Measurements from ENCODE around the gene CKAP5.

CKAP5 gene

GRCh38 chr11:46761807-46762206 is 84.3 kb downstream of the CKAP5 start:
- DNase-seq: no peak

GRCh38 chr11:46760429-46761128 is 85.5 kb downstream of the CKAP5 start:
- DNase-seq: no peak

DNA sequence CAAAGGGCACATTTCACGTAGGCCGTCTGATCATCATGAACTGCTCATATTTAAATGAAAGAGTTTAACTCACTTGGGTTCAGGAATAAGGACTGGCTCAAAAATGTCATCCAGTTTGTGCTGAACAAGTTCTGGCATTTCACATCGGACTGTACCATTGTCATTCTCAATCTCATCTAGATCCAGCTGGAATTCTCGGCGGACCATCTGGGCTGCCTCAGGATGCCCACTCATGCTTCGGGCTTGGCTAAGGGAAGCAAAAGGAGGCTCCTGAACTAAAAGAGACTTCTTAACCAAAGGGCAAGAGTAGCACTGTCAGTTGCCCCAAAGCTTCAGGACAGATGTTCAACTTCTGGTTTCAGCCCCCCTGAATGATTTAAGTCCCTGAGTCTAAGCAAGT is 86.9 kb downstream of the CKAP5 start:
- DNase-seq: no peak

DNA sequence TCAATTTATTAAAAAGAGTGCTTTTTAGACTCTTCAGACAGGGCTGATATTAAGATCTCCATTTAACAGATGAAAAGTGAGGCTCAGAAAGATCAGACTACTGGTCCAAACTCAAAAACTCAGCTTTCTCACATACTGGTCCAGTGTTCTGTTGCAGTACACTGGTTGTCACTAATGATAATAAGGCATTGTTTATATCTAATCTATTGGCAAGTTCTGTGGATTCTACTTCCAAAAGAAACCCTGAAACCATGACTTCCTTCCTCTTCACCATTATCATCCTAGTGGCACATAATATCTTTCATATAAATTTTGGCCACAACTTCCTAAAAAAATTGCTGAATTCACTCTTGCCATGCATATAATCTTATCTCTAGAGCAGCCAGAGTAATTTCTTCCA is 90.1 kb downstream of the CKAP5 start:
- DNase-seq: no peak

DNA sequence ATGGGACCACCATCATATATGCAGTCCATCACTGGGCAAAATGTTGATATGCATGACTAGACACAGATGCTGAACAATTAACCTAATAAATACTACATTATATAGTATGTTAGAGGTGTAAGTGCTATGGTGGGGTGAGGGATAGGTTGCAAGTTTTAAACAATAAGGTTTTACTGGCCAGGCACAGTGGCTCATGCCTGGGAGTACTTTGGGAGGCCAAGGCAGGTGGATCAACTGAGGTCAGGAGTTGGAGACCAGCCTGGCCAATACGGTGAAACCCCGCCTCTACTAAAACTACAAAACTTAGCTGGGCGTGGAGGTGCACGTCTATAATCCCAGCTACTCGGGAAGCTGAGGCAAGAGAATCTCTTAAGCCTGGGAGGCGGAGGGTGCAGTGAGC is 98.9 kb downstream of the CKAP5 start:
- no peak for DNase-seq

DNA sequence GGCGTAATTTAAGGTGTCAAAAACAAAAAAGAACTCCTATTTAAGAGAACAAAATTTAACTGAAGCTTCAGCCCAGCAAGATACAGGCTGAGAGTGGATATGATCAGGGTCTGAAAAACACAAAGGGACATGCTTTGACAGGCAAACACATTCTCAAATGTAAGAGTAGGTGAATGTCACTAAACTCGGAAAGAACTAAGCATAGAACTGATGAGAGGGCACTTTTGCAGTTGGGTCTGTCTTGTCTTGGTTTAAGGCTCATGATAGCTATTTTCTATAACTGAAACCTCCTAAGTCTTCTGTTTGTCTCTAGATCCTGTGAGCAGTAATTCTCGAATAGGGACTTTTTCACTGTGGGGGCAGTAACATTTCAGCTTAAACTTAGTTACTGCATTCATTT is 100.1 kb downstream of the CKAP5 start:
- DNase-seq: no peak

- no peak for DNase-seq
Observed at GRCh38 chr11:46745328-46745727, 100.8 kb downstream of the CKAP5 start.

GRCh38 chr11:46743693-46744339 is 102.3 kb downstream of the CKAP5 start:
- no peak for DNase-seq

- no peak for DNase-seq
Observed at GRCh38 chr11:46743043-46743442, 103.0 kb downstream of the CKAP5 start.

DNA sequence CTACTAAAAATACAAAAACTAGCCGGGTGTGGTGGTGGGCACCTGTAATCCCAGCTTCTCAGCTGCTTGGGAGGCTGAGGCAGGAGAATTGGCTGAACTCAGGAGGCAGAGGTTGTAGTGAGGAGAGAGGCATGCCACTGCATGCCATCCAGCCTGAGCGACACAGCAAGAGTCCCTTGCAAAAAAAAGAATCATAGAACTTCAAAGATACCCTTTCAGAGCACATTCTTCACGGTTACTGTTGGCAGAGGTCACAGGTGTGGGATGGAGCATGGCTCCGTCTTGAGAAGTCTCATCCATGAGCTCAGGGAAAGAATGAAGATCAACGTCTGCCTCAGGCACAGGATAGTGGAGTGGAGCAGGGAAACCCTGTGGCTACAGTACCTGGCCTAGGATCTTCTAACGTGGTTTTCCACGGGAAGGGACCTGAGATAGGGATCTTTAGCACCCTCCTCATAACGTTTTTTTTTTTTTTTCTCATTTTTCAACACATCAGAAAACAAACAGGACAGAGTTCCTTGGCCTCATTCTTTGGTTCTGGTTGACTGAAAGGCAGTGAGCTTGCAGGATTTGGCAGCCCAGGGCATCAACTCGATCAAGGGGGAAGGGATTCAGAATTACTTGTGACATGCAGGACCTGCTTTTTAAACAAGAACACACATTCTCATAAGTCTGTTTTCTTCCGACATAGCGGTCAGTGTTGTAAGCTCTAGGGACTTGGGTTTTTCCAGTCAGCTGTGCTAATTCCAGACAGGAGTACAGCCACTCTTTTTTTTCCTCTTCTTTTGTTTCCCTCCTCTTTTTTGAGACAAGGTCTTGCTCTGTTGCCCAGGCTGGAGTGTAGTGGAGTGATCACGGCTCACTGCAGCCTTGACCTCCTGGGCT is 104.2 kb downstream of the CKAP5 start:
- no peak for DNase-seq

DNA sequence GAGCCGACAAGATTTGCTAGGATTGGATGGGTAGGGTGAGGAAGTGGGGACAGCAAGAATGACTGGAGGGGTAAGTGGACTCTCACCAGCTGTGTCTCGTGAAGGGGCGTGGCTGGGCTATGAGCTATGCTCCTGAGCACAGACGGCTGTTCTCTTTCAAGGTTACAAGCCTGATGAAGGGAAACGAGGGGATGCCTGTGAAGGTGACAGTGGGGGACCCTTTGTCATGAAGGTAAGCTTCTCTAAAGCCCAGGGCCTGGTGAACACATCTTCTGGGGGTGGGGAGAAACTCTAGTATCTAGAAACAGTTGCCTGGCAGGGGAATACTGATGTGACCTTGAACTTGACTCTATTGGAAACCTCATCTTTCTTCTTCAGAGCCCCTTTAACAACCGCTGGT is 107.2 kb downstream of the CKAP5 start:
- no peak for DNase-seq

DNA sequence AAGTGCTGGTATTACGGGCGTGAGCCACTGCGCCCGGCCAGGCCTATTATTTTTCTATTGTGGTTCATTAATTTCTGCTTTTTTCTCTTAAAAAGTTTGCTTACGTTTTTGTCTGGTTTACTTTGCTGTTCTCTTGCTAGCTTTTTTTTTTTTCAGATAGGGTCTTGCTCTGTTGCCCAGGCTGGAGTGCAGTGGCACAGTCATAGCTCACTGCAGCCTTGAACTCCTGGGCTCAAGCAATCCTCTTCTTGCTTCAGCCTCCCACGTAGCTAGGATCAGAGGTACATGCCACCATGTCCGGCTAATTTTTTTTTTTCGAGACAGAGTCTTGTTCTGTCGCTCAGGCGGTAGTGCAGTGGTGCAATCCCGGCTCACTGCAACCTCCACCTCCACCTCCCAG is 108.4 kb downstream of the CKAP5 start:
- DNase-seq: no peak

DNA sequence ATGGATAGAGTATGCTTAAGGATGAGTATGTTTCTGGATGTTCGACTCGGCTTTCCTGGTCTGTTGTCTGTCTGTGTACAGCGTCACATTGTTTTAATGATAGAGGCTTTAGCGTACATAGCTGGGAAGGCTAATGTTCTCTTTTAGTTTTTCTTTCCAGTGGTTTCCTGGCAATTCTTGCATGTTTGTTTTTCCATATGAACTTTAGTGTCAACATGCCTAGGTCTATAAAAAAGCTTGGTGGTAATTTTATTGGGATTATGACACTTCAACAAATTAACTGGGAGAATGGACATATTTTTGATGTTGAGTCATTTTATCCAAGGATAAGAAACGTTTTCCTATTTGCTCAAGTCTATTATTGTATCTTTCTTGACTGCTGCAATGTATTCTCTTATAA is 109.5 kb downstream of the CKAP5 start:
- no peak for DNase-seq

DNA sequence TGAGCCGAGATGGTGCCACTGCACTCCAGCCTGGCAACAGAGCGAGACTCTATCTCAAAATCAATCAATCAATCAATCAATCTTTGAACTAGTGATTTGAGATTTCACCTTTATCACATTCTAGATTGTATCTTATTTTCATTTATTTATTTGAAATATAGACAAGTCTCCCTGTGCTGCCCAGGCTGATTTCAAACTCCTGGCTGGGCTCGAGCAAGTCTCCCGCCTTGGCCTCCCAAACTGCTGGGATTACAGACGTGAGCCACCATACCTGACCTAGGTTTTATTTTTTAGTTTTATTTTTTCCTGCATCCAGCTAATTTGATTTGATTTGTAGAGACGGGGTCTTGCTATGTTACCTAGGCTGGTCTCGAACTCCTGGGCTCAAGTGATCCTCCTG is 109.9 kb downstream of the CKAP5 start:
- no peak for DNase-seq

- DNase-seq: no peak
Observed at GRCh38 chr11:46733234-46733633, 112.8 kb downstream of the CKAP5 start.

GRCh38 chr11:46731545-46731944 is 114.5 kb downstream of the CKAP5 start:
- no peak for DNase-seq

- DNase-seq: no peak
Observed at GRCh38 chr11:46729110-46730027, 116.7 kb downstream of the CKAP5 start.

GRCh38 chr11:46728659-46729040 is 117.4 kb downstream of the CKAP5 start:
- no peak for DNase-seq

DNA sequence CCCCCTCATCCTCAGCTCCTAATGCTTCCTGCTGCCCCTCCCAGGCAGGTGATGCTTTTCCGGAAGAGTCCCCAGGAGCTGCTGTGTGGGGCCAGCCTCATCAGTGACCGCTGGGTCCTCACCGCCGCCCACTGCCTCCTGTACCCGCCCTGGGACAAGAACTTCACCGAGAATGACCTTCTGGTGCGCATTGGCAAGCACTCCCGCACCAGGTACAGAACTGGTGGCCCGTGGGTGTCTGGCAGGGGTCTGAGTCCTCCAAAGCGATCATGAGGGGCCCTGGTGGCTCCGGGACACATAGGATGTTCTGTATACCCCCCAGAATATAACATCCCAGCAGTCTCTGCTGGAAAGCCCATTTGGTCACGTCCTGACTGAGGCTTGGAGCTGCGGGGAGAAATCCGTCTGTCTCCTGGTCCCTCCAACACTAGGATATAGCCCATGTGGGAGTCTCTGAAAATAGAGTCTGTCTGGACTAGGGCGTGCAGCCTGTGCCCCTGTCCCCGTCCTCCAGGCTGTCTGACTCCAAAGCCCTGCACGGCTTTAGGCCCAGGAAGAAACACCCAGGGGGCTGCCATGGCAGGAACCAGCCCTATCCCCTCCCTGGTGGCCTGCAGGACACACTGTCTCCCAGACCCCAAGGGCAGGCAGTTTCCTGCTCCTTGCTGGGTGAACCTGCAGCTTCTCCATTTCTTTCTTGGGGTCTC is 118.0 kb downstream of the CKAP5 start:
- no peak for DNase-seq

DNA sequence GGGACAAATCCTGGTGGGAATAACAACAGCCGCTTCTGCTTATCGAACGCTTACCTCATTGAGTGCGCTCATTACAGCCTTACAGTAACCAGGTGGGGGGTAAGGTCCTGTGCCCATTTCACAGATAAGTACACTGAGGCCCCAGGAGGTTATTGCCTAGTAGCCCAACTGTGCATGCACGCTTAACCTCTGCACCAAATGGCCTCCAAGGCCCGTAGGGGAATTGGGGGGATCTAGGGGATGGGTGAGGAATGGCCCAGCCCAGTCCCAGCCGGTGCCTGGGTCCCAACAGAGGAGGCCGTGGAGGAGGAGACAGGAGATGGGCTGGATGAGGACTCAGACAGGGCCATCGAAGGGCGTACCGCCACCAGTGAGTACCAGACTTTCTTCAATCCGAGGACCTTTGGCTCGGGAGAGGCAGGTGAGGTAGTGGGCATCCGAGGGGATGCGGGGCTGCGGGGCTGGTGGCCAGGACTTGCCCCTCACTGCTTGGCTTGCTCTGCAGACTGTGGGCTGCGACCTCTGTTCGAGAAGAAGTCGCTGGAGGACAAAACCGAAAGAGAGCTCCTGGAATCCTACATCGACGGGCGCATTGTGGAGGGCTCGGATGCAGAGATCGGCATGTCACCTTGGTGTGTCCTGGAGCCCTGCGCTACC is 119.7 kb downstream of the CKAP5 start:
- no peak for DNase-seq
